Activated CD8-positive, alpha-beta memory T cell treated with anti-CD3 and anti-CD28 coated beads, Interleukin-2, amount 10 ng/mL, durations not matched to agents 7 days and 5 days (primary cell): ENCODE data around the gene PABPC1L. TPM values are rescaled to one million over a fixed set of nuclear protein-coding genes. Genes with fewer than 3 reads are reported as not detected.

Experiments
- ATAC-seq: fragments of 150-1000 bp; cut with Tn5 transposase; one replicate; pipeline ENCODE4 v1.10.0; 2021; ENCODE audit warnings: moderate library complexity
- CTCF ChIA-PET: fragments of 350-600 bp; sonication (Branson Sonifier 250); formaldehyde crosslinking; loops from one replicate; lab custom pipeline; 2021; ENCODE audit warnings: antibody characterized with exemption; lab: Charles Lee
- DNase-seq: peaks from one replicate; pipeline ENCODE4 v3.0.0-alpha.2; 2020
- H3K27ac Mint-ChIP-seq: one replicate; pipeline ENCODE4 v1.8.0; 2021; ENCODE audit warnings: mild to moderate bottlenecking, mixed read lengths
- H3K27me3 Mint-ChIP-seq: one replicate; pipeline ENCODE4 v1.8.0; 2021; ENCODE audit warnings: mixed read lengths
- H3K36me3 Mint-ChIP-seq: one replicate; pipeline ENCODE4 v1.8.0; 2021; ENCODE audit warnings: mild to moderate bottlenecking, mixed read lengths
- H3K4me1 Mint-ChIP-seq: one replicate; pipeline ENCODE4 v1.8.0; 2021; ENCODE audit warnings: mixed read lengths
- H3K4me3 Mint-ChIP-seq: one replicate; pipeline ENCODE4 v1.8.0; 2021; ENCODE audit warnings: mild to moderate bottlenecking, moderate library complexity, mixed read lengths
- H3K9me3 Mint-ChIP-seq: one replicate; pipeline ENCODE4 v1.8.0; 2022; ENCODE audit warnings: low read depth, mixed read lengths
- total RNA-seq, 2 experiments: library from RNA; stranded (reverse); gene quantifications; one replicate each; pipeline ENCODE4 v1.2.3, GENCODE V29; 2021

The PABPC1L gene
- total RNA-seq, 2 experiments from 2014 or later = 113 to 126 TPM

DNA sequence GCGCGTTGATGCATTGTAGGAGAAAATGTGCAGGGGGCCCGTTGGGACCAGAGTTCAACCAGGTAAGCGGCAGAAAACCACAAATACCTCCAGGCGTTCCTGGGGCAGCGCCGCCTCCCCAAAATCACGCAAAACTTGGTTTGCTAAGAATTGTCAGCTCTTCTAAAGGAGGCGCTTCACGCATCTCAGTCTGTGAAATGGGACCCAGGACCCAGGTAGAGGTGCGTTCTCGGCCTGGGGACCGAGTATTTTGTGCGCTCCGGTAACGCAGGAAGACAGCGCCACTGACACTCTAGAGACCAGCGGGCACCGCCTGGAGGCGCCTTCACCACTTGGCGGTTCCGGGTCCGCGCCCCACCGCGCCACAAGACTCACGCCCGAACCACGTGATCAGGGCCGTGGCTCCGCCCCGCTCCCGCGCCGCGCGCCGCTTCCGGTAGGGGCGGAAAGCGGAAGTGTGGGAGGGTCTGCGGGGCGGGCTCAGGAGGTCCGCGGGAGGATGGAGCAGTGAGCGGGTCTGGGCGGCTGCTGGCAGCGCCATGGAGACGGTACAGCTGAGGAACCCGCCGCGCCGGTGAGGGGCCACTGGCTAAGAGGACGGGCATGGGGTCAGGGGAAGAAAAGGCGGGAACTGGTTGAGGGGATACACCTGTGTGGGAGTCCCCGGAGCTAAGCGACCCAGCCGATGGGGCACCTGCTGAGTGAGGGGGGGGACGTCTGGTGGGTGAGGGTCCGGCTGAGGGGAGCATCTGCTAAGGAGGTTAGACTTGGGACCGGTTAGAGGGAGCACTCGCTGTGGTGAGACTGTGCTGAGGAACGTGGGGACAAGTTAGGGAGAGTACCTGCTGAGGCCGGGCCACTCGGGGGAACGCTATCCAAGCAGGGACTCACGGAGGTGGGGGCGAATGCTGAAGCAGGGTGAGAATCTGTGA lies 56.4 kb downstream of the PABPC1L start, which contains the start of gene STK4:
STK4 (plus strand) TSS at position 483 of the 932 bp plus-strand sequence; CDS start at position 540, 57 bp downstream.
- DNase-seq = peak; percentile 96
- H3K36me3 Mint-ChIP-seq = peaks cover 39% of the 10 kb centered on the region
- H3K4me3 Mint-ChIP-seq = peak within 1 kb of the TSS; percentile 93
- CTCF ChIA-PET = interaction anchor here (1.1 to 5.6 kb wide), 6 partner anchors 12 to 78 kb away, joined by 3 to 31 read pairs (median 5); no protein-coding TSS in a partner anchor
- peaks cover 72% of the 10 kb centered on the region for H3K4me1 Mint-ChIP-seq
- no peaks in the 10 kb centered on the region for H3K27me3 Mint-ChIP-seq
- ATAC-seq = peak; percentile 83
- H3K27ac Mint-ChIP-seq = peak within 1 kb of the TSS; percentile 98
- H3K9me3 Mint-ChIP-seq = no peaks in the 10 kb centered on the region

DNA sequence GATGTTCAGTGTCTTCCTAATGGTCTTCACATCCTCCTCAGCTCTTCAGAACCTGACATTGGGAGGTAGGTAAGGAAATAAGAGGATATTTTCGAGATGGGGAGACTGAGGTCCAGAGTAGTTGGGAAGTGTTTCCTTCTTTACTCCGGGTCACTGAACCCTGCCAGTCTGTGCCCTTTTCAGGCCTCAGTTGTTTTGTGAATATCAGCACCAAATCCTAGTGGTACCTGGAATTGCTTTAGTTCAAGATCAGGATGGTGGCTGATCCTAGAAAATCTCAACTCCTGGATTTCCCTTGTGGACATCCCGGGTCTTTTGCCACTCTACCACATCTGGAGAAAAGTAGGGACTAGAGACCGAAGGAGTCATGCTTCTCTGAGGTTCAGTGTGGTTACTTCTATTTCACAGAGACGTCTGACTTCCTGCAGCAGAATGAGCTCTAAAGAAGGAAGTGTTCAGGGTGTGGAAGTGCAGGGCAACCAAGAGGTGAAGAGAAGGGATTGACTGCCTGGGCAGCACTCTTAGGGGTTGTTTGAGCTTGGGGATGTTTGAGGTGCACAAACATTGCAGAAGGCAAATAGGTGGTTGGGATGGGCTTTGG lies 57.4 kb downstream of the PABPC1L start:
- Mint-ChIP-seq H3K4me1 (peaks cover 69% of the 10 kb centered on the region), H3K27ac (peak overlapping the region; percentile 98), H3K36me3 (peaks cover 42% of the 10 kb centered on the region), H3K27me3 (no peaks in the 10 kb centered on the region), H3K4me3 (peak overlapping the region; percentile 93), H3K9me3 (no peaks in the 10 kb centered on the region)
- DNase-seq = peak; percentile 70
- peak; percentile 43 for ATAC-seq
- CTCF ChIA-PET = interaction anchor here (0.6 to 5.6 kb wide), 8 partner anchors 10 to 128 kb away, joined by 3 to 31 read pairs (median 4); no protein-coding TSS in a partner anchor

- peak overlapping the region; percentile 93 for H3K4me3 Mint-ChIP-seq
- CTCF ChIA-PET = interaction anchor here (1.2 to 5.6 kb wide), 2 partner anchors 9 to 127 kb away, joined by 3 to 31 read pairs; no protein-coding TSS in a partner anchor
- H3K9me3 Mint-ChIP-seq = no peaks in the 10 kb centered on the region
- H3K27ac Mint-ChIP-seq = peak overlapping the region; percentile 98
- no peak for DNase-seq
- H3K4me1 Mint-ChIP-seq = peaks cover 61% of the 10 kb centered on the region
- no peaks in the 10 kb centered on the region for H3K27me3 Mint-ChIP-seq
- H3K36me3 Mint-ChIP-seq = peaks cover 59% of the 10 kb centered on the region
- ATAC-seq = no peak
These were observed 59.5 kb downstream of the PABPC1L start for GRCh38 chr20:44969300-44969894.

DNA sequence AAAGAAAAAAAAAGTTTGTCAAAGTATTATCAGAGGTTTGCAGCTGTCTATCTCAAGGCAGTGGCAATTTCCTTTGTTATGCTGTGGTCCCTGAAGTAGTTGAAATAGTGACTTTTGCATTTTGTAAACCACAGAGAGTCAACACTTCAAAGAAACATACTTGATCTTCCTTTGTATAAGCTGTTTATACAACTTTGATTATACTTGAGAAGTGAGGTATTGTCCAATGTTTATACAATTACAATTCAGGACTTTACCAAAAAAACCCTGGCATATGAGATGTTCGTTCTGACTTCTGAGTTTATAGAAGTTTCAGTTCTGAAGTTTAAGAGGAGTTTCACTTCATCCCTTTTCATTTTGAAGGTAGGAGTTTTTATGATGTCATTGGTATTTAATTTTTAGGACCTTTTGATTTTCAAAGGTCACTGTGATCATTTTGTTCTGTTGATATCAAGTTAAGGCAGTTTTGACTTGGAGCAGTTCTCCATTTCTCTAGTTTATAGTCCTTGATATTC lies 60.4 kb downstream of the PABPC1L start:
- DNase-seq (no peak), ATAC-seq (no peak)
- peak overlapping the region; percentile 93 for H3K4me3 Mint-ChIP-seq
- H3K36me3 Mint-ChIP-seq = peaks cover 68% of the 10 kb centered on the region
- H3K9me3 Mint-ChIP-seq = no peaks in the 10 kb centered on the region
- no peaks in the 10 kb centered on the region for H3K27me3 Mint-ChIP-seq
- CTCF ChIA-PET = interaction anchor here (0.9 to 2.6 kb wide), 6 partner anchors 9 to 83 kb away, joined by 3 to 13 read pairs (median 4); partner anchors contain the start of gene TOMM34
- peaks cover 56% of the 10 kb centered on the region for H3K4me1 Mint-ChIP-seq
- peak overlapping the region; percentile 92 for H3K27ac Mint-ChIP-seq

- Mint-ChIP-seq H3K27me3 (no peaks in the 10 kb centered on the region), H3K4me3 (no peak overlapping the region), H3K27ac (peak overlapping the region; percentile 70), H3K4me1 (peaks cover 69% of the 10 kb centered on the region), H3K9me3 (no peaks in the 10 kb centered on the region), H3K36me3 (peaks cover 76% of the 10 kb centered on the region)
- DNase-seq = no peak
- no peak for ATAC-seq
- CTCF ChIA-PET = no interaction called here
These were observed 63.2 kb downstream of the PABPC1L start for GRCh38 chr20:44973053-44973452.

- H3K27ac Mint-ChIP-seq = peak overlapping the region; percentile 95
- H3K9me3 Mint-ChIP-seq = no peaks in the 10 kb centered on the region
- no peak overlapping the region for H3K4me3 Mint-ChIP-seq
- DNase-seq = no peak
- CTCF ChIA-PET = interaction anchor here (1.4 to 3.9 kb wide), 4 partner anchors 10 to 34 kb away, joined by 3 to 31 read pairs (median 10); partner anchors contain the start of gene STK4
- H3K27me3 Mint-ChIP-seq = no peaks in the 10 kb centered on the region
- peaks cover 75% of the 10 kb centered on the region for H3K36me3 Mint-ChIP-seq
- no peak for ATAC-seq
- H3K4me1 Mint-ChIP-seq = peaks cover 65% of the 10 kb centered on the region
These were observed 66.8 kb downstream of the PABPC1L start for GRCh38 chr20:44976698-44977097.

- Mint-ChIP-seq H3K4me1 (peaks cover 64% of the 10 kb centered on the region), H3K27me3 (no peaks in the 10 kb centered on the region), H3K9me3 (no peaks in the 10 kb centered on the region), H3K36me3 (peaks cover 73% of the 10 kb centered on the region), H3K4me3 (peak overlapping the region; percentile 51), H3K27ac (peak overlapping the region; percentile 95)
- CTCF ChIA-PET = interaction anchor here (0.9 to 3.9 kb wide), 6 partner anchors 12 to 97 kb away, joined by 3 to 31 read pairs (median 4); partner anchors contain the start of gene STK4
- DNase-seq = peak; percentile 89
- ATAC-seq = peak; percentile 80
These were observed 69.3 kb downstream of the PABPC1L start for GRCh38 chr20:44979090-44979621.

- ATAC-seq (no peak), DNase-seq (no peak)
- CTCF ChIA-PET = interaction anchor here (0.7 to 1.9 kb wide), 4 partner anchors 11 to 22 kb away, joined by 3 to 13 read pairs (median 4); partner anchors contain the start of gene TOMM34
- Mint-ChIP-seq H3K36me3 (peaks cover 60% of the 10 kb centered on the region), H3K27me3 (no peaks in the 10 kb centered on the region), H3K27ac (peak overlapping the region; percentile 25), H3K4me3 (no peak overlapping the region), H3K4me1 (peaks cover 65% of the 10 kb centered on the region), H3K9me3 (no peaks in the 10 kb centered on the region)
These were observed 72.0 kb downstream of the PABPC1L start for GRCh38 chr20:44981736-44982406.

- Mint-ChIP-seq H3K27ac (peak overlapping the region; percentile 52), H3K36me3 (peaks cover 55% of the 10 kb centered on the region), H3K9me3 (no peaks in the 10 kb centered on the region), H3K27me3 (no peaks in the 10 kb centered on the region), H3K4me1 (peaks cover 56% of the 10 kb centered on the region), H3K4me3 (no peak overlapping the region)
- no peak for DNase-seq
- CTCF ChIA-PET = interaction anchor here (0.6 to 1.9 kb wide), 2 partner anchors 10 to 12 kb away, joined by 3 to 4 read pairs; no protein-coding TSS in a partner anchor
- ATAC-seq = no peak
These were observed 73.3 kb downstream of the PABPC1L start for GRCh38 chr20:44983093-44983674.

DNA sequence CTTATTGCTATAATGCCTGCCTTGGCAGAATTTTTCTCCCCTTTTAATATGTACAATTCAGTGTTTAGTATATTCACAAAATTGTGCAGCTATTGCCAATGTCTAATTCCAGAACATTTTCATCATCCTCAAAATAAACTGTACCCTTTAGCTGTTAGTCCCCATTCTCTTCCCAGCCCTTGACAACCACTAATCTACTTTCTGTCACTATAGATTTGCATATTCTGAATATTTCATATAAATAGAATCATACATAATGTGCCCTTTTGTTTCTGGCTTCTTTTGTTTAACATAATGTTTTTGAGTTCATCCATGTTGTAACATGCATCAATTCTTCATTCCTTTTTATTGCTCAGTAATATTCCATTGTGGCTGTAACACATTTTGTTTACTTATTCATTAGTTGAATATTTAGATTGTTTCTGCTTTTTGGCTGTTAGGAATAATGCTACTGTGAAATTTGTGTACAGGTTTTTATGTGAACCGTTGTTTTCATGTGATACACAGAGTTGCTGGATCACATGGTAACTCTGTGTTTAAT lies 78.8 kb downstream of the PABPC1L start:
- CTCF ChIA-PET = no interaction called here
- H3K36me3 Mint-ChIP-seq = peaks cover 51% of the 10 kb centered on the region
- no peaks in the 10 kb centered on the region for H3K9me3 Mint-ChIP-seq
- no peak for DNase-seq
- no peak overlapping the region for H3K4me3 Mint-ChIP-seq
- no peaks in the 10 kb centered on the region for H3K27me3 Mint-ChIP-seq
- peaks cover 58% of the 10 kb centered on the region for H3K4me1 Mint-ChIP-seq
- H3K27ac Mint-ChIP-seq = peak overlapping the region; percentile 20
- no peak for ATAC-seq
